GM23338 (cell line): Measurements from ENCODE around the gene MYO18B.

Experiments
- CREB1 ChIP-seq: fragments of 250-450 bp; sonication (Bioruptor Pico); IDR thresholded peaks from 2 replicates; pipeline ENCODE4 v1.5.0; 2020; ENCODE audit warnings: low read depth, mild to moderate bottlenecking, moderate library complexity
- CTCF ChIP-seq, 2 experiments: fragments of 200-600 bp in 1 of 2; sonication (generic) in 1 of 2; conservative IDR thresholded peaks; 2 replicates each; pipeline versions ENCODE4 v1.5.1 to v1.6.1; 2016 to 2017; ENCODE audit warnings: antibody characterized with exemption in 2 of 2, low read depth in 2 of 2, mild to moderate bottlenecking in 2 of 2, moderate library complexity in 1 of 2
- ETS1 ChIP-seq: IDR thresholded peaks from 2 replicates; pipeline ENCODE4 v1.6.1; 2016; ENCODE audit warnings: antibody characterized with exemption
- EZH2 ChIP-seq: fragments of 200-600 bp; sonication (generic); IDR thresholded peaks from one replicate; pipeline ENCODE4 v1.8.0; 2017; ENCODE audit warnings: antibody characterized with exemption, mild to moderate bottlenecking, low read depth; ENCODE audit not compliant: unreplicated experiment
- EZH2phosphoT487 ChIP-seq: fragments of 200-600 bp; sonication (generic); IDR thresholded peaks from one replicate; pipeline ENCODE4 v1.8.1; 2018; ENCODE audit warnings: antibody characterized with exemption; ENCODE audit not compliant: unreplicated experiment
- JUNB ChIP-seq: IDR thresholded peaks from one replicate; pipeline ENCODE4 v1.6.1; 2016; ENCODE audit warnings: antibody characterized with exemption; ENCODE audit not compliant: unreplicated experiment
- NANOG ChIP-seq: IDR thresholded peaks from 2 replicates; pipeline ENCODE4 v1.6.1; 2016; ENCODE audit warnings: antibody characterized with exemption, borderline replicate concordance
- POLR2AphosphoS5 ChIP-seq: IDR thresholded peaks from 2 replicates; pipeline ENCODE4 v1.6.1; 2016; ENCODE audit warnings: antibody characterized with exemption, low read depth
- REST ChIP-seq: IDR thresholded peaks from one replicate; pipeline ENCODE4 v1.6.1; 2018; ENCODE audit warnings: antibody characterized with exemption; ENCODE audit not compliant: unreplicated experiment
- STAT1 ChIP-seq: IDR thresholded peaks from one replicate; pipeline ENCODE4 v1.6.1; 2016; ENCODE audit warnings: antibody characterized with exemption; ENCODE audit not compliant: unreplicated experiment
- ZNF114 ChIP-seq: fragments of 250-450 bp; sonication (Bioruptor Pico); IDR thresholded peaks from 2 replicates; pipeline ENCODE4 v1.5.0; 2020; ENCODE audit warnings: mild to moderate bottlenecking, moderate library complexity
- ZNF331 ChIP-seq: fragments of 250-450 bp; sonication (Bioruptor Pico); IDR thresholded peaks from 2 replicates; pipeline ENCODE4 v1.5.0; 2020; ENCODE audit warnings: low read depth, mild to moderate bottlenecking, moderate library complexity

- TF ChIP-seq CTCF (conservative IDR thresholded peaks at IDR 0.05; ENCODE audit: low read depth in 2 of 2): no peak
- no peak for TF ChIP-seq ETS1
- no peak for TF ChIP-seq CREB1
- TF ChIP-seq JUNB: no peak
- TF ChIP-seq EZH2: no peak
- TF ChIP-seq POLR2AphosphoS5: no peak
- no peak for TF ChIP-seq STAT1
- no peak for TF ChIP-seq REST
- TF ChIP-seq EZH2phosphoT487: no peak
- no peak for TF ChIP-seq ZNF331 (CRISPR knock-in tag)
- TF ChIP-seq ZNF114 (CRISPR knock-in tag): no peak
- TF ChIP-seq NANOG: no peak
These were observed 107.5 kb downstream of the MYO18B start for GRCh38 chr22:25849522-25849921.
